Right atrium auricular region (tissue), 2 donors: Measurements from ENCODE around the gene TRPM1. TPM values are rescaled to one million over a fixed set of nuclear protein-coding genes. Genes with fewer than 3 reads are reported as not detected.

Source experiments
- DNase-seq: peaks from one replicate; pipeline ENCODE4 v3.0.0-alpha.2; 2019; ENCODE audit warnings: low spot score
- H3K27ac ChIP-seq, 2 donors: fragments of 200-600 bp; sonication (generic); 1 replicate in 1 of 2; 2 replicates in 1 of 2; pipeline ENCODE4 v1.5.1; 2016 to 2019
- H3K27me3 ChIP-seq, 2 donors: fragments of 200-600 bp; sonication (generic); one replicate each; pipeline versions ENCODE4 v1.5.1 to v1.6.0; 2017 to 2019
- H3K36me3 ChIP-seq: fragments of 200-600 bp; sonication (generic); one replicate; pipeline ENCODE4 v1.5.1; 2016
- H3K4me1 ChIP-seq, 2 donors: fragments of 200-600 bp; sonication (generic); one replicate each; pipeline versions ENCODE4 v1.5.1 to v1.6.0; 2017 to 2019
- H3K4me3 ChIP-seq, 2 donors: fragments of 200-600 bp; sonication (generic); 1 replicate in 1 of 2; 2 replicates in 1 of 2; pipeline ENCODE4 v1.5.1; 2017 to 2019; ENCODE audit warnings: mild to moderate bottlenecking in 1 of 2, moderate library complexity in 1 of 2
- H3K9me3 ChIP-seq, 2 donors: fragments of 200-600 bp; sonication (generic); one replicate each; pipeline ENCODE4 v1.5.1; 2019
- CTCF ChIP-seq, 2 donors: fragments of 200-600 bp; sonication (generic); IDR thresholded peaks; one replicate each; pipeline ENCODE4 v1.5.1; 2019; ENCODE audit warnings: antibody characterized with exemption in 2 of 2
- total RNA-seq, 2 donors: library from RNA; depleted of rRNA; stranded (reverse); fragments of >200 nt; gene quantifications; one replicate each; pipeline ENCODE4 v1.1.0, GENCODE V29; 2016

Gene TRPM1
- total RNA-seq, 2 donors from 2014 or later, result not detected

GRCh38 chr15:31004220-31004733 lies 97.2 kb downstream of the TRPM1 start:
- no peaks in the 10 kb centered on the region for H3K27me3 ChIP-seq
- H3K4me3 ChIP-seq, result no peak overlapping the region
- H3K36me3 ChIP-seq, result no peaks in the 10 kb centered on the region
- H3K27ac ChIP-seq, result peak overlapping the region in 1 of 2 donors; percentile 35
- no peak for TF ChIP-seq CTCF (IDR thresholded peaks at IDR 0.05)
- DNase-seq, result no peak
- peaks cover 0 to 4% of the 10 kb centered on the region in 2 donors for H3K4me1 ChIP-seq
- H3K9me3 ChIP-seq, result no peaks in the 10 kb centered on the region

- DNase-seq, result no peak
- no peaks in the 10 kb centered on the region for H3K27me3 ChIP-seq
- no peaks in the 10 kb centered on the region for H3K9me3 ChIP-seq
- no peak overlapping the region for H3K27ac ChIP-seq
- no peaks in the 10 kb centered on the region for H3K36me3 ChIP-seq
- no peak for TF ChIP-seq CTCF (IDR thresholded peaks at IDR 0.05)
- peaks cover 0 to 4% of the 10 kb centered on the region in 2 donors for H3K4me1 ChIP-seq
- no peak overlapping the region for H3K4me3 ChIP-seq
These were observed 99.8 kb downstream of the TRPM1 start for GRCh38 chr15:31001702-31002101.

- peaks cover 0 to 4% of the 10 kb centered on the region in 2 donors for H3K4me1 ChIP-seq
- no peak for TF ChIP-seq CTCF (IDR thresholded peaks at IDR 0.05)
- H3K27ac ChIP-seq, result no peak overlapping the region
- H3K27me3 ChIP-seq, result no peaks in the 10 kb centered on the region
- no peak for DNase-seq
- H3K36me3 ChIP-seq, result no peaks in the 10 kb centered on the region
- H3K4me3 ChIP-seq, result no peak overlapping the region
- H3K9me3 ChIP-seq, result no peaks in the 10 kb centered on the region
These were observed 101.8 kb downstream of the TRPM1 start for GRCh38 chr15:30999729-31000128.

- Histone ChIP-seq H3K4me1 (no peaks in the 10 kb centered on the region), H3K27ac (no peak overlapping the region), H3K36me3 (no peaks in the 10 kb centered on the region), H3K9me3 (no peaks in the 10 kb centered on the region), H3K27me3 (no peaks in the 10 kb centered on the region), H3K4me3 (no peak overlapping the region)
- DNase-seq, result no peak
- TF ChIP-seq CTCF (IDR thresholded peaks at IDR 0.05), result no peak
These were observed 104.3 kb downstream of the TRPM1 start for GRCh38 chr15:30997270-30997669.

- no peak for TF ChIP-seq CTCF (IDR thresholded peaks at IDR 0.05)
- peak overlapping the region; percentile 91 to 95 for H3K27ac ChIP-seq
- no peaks in the 10 kb centered on the region for H3K27me3 ChIP-seq
- DNase-seq, result no peak
- peak overlapping the region; percentile 96 to 98 for H3K4me3 ChIP-seq
- peaks cover 5% of the 10 kb centered on the region for H3K36me3 ChIP-seq
- H3K4me1 ChIP-seq, result peaks cover 0 to 24% of the 10 kb centered on the region in 2 donors
- H3K9me3 ChIP-seq, result no peaks in the 10 kb centered on the region
These were observed 109.2 kb downstream of the TRPM1 start for GRCh38 chr15:30992249-30992864.
